ENCODE measurements around the gene ACIN1.

ACIN1 gene

DNA sequence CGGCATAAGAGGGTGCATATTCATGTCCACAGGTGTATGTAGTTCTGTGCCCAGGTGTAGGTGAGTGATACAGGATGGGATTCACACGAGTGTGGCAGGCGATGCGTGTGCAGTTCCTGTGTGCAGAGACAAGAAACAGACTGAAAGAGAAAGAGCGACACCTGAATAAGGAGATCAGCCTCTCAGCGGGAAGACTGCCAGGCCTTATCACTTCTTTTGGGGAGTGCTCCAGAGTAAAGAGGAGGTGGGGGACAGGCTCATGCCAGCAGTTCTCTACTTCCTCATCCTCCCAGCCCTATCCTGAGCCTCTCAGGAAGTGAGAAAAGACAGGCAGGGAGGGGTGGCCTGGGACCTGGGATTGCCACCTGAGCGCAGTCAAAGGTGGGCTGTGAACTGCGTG is 50.1 kb downstream of the ACIN1 start:
- Histone ChIP-seq H4K8ac (ENCODE audit: low read depth, low read length) (no peak overlapping the region), H3K4me2 (ENCODE audit: insufficient read depth, low read length, poor library complexity, severe bottlenecking) (no peak overlapping the region), H3K27me3 (ENCODE audit: control insufficient read depth in 3 of 3, insufficient read depth in 3 of 3, low read depth in 1 of 3, low read length in 3 of 3) (no peaks in the 10 kb centered on the region), H3K4me3 (ENCODE audit: low read length in 2 of 2) (no peak overlapping the region), H3K4me1 (ENCODE audit: control insufficient read depth in 2 of 2, insufficient read depth in 1 of 2, low read depth in 1 of 2, low read length in 2 of 2) (peaks cover 5 to 6% of the 10 kb centered on the region in 2 donors), H3K9me3 (replicated peaks in 1 of 2; ENCODE audit: control insufficient read depth in 2 of 2, insufficient read depth in 1 of 2, low read depth in 1 of 2, low read length in 2 of 2) (peaks cover 4 to 9% of the 10 kb centered on the region in 2 donors), H4K91ac (ENCODE audit: low read depth, low read length, poor library complexity) (no peak overlapping the region), H2BK5ac (ENCODE audit: low read length) (no peak overlapping the region), H2BK15ac (ENCODE audit: low read length) (no peak overlapping the region), H2BK120ac (ENCODE audit: low read depth, low read length) (no peak overlapping the region), H2BK12ac (ENCODE audit: low read length) (no peak overlapping the region), H3K36me3 (replicated peaks in 1 of 2; ENCODE audit: control insufficient read depth in 2 of 2, insufficient read depth in 2 of 2, low read length in 2 of 2) (peaks cover 16 to 23% of the 10 kb centered on the region in 2 donors), H3K4ac (ENCODE audit: low read length) (no peak overlapping the region), H3K9ac (ENCODE audit: low read depth, low read length, poor library complexity) (no peak overlapping the region), H3K79me1 (ENCODE audit: low read depth, low read length) (peaks cover 3% of the 10 kb centered on the region), H3K18ac (ENCODE audit: low read length) (peak overlapping the region; percentile 46), H3K14ac (ENCODE audit: low read length) (no peak overlapping the region), H3K27ac (replicated peaks; ENCODE audit: low read length) (no peak overlapping the region), H3K23ac (ENCODE audit: low read depth, low read length, poor library complexity) (no peak overlapping the region), H2AK5ac (ENCODE audit: low read depth, low read length) (peak overlapping the region; percentile 4), H2AFZ (ENCODE audit: low read length) (no peak overlapping the region)
- no peak for DNase-seq (ENCODE audit: low spot score)
- no CpG with 5 or more reads among the region's 8 CpGs for WGBS, 2 donors (ENCODE audit: extremely low coverage in 2 of 2, insufficient read length in 2 of 2, insufficient replicate concordance in 1 of 2)

GRCh38 chr14:23043754-23044153 is 51.2 kb downstream of the ACIN1 start:
- Histone ChIP-seq H2BK15ac (ENCODE audit: low read length) (no peak overlapping the region), H3K18ac (ENCODE audit: low read length) (peak overlapping the region; percentile 46), H3K79me1 (ENCODE audit: low read depth, low read length) (peaks cover 3% of the 10 kb centered on the region), H2AK5ac (ENCODE audit: low read depth, low read length) (no peak overlapping the region), H3K27ac (replicated peaks; ENCODE audit: low read length) (no peak overlapping the region), H3K9ac (ENCODE audit: low read depth, low read length, poor library complexity) (peak overlapping the region; percentile 36), H3K14ac (ENCODE audit: low read length) (peak overlapping the region; percentile 57), H3K4me2 (ENCODE audit: insufficient read depth, low read length, poor library complexity, severe bottlenecking) (no peak overlapping the region), H3K27me3 (ENCODE audit: control insufficient read depth in 3 of 3, insufficient read depth in 3 of 3, low read depth in 1 of 3, low read length in 3 of 3) (no peaks in the 10 kb centered on the region), H3K23ac (ENCODE audit: low read depth, low read length, poor library complexity) (no peak overlapping the region), H3K4ac (ENCODE audit: low read length) (no peak overlapping the region), H4K91ac (ENCODE audit: low read depth, low read length, poor library complexity) (peak overlapping the region; percentile 46), H3K4me1 (ENCODE audit: control insufficient read depth in 2 of 2, insufficient read depth in 1 of 2, low read depth in 1 of 2, low read length in 2 of 2) (peaks cover 5 to 6% of the 10 kb centered on the region in 2 donors), H2AFZ (ENCODE audit: low read length) (peak overlapping the region; percentile 90), H2BK120ac (ENCODE audit: low read depth, low read length) (no peak overlapping the region), H3K9me3 (replicated peaks in 1 of 2; ENCODE audit: control insufficient read depth in 2 of 2, insufficient read depth in 1 of 2, low read depth in 1 of 2, low read length in 2 of 2) (peaks cover 1 to 6% of the 10 kb centered on the region in 2 donors), H2BK12ac (ENCODE audit: low read length) (no peak overlapping the region), H4K8ac (ENCODE audit: low read depth, low read length) (no peak overlapping the region), H3K36me3 (replicated peaks in 1 of 2; ENCODE audit: control insufficient read depth in 2 of 2, insufficient read depth in 2 of 2, low read length in 2 of 2) (peaks cover 6 to 12% of the 10 kb centered on the region in 2 donors), H2BK5ac (ENCODE audit: low read length) (no peak overlapping the region), H3K4me3 (ENCODE audit: low read length in 2 of 2) (no peak overlapping the region)
- no CpG with 5 or more reads among the region's 3 CpGs for WGBS, 2 donors (ENCODE audit: extremely low coverage in 2 of 2, insufficient read length in 2 of 2, insufficient replicate concordance in 1 of 2)
- DNase-seq (ENCODE audit: low spot score): no peak

DNA sequence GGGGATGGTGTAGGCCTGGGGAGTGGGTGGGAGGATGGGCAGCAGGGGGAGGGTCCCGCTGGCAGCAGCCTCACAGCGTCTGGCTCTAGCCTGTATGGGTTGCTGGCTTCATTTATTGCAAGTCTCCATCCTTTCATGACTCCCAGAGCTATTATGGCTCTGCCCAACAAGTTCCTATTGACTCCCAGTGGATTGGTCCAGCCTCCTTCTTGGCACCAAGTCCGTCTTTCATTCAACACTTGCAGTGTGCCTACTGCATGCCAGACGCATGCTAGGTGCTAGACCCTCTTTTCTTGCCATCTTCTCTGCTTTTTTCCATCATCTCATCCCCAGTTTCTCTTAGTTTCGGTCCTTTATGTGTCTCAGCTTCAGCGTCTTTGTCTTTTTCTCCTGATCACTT is 51.8 kb downstream of the ACIN1 start:
- no peak overlapping the region for H3K4ac ChIP-seq (ENCODE audit: low read length)
- peaks cover 0 to 1% of the 10 kb centered on the region in 2 donors for H3K9me3 ChIP-seq (replicated peaks in 1 of 2; ENCODE audit: control insufficient read depth in 2 of 2, insufficient read depth in 1 of 2, low read depth in 1 of 2, low read length in 2 of 2)
- no peak overlapping the region for H2BK120ac ChIP-seq (ENCODE audit: low read depth, low read length)
- no peak for DNase-seq (ENCODE audit: low spot score)
- peaks cover 2% of the 10 kb centered on the region for H3K79me1 ChIP-seq (ENCODE audit: low read depth, low read length)
- peak overlapping the region; percentile 50 for H3K14ac ChIP-seq (ENCODE audit: low read length)
- no peak overlapping the region for H4K91ac ChIP-seq (ENCODE audit: low read depth, low read length, poor library complexity)
- H2BK15ac ChIP-seq (ENCODE audit: low read length): no peak overlapping the region
- peak overlapping the region; percentile 63 for H3K9ac ChIP-seq (ENCODE audit: low read depth, low read length, poor library complexity)
- no peak overlapping the region for H3K4me2 ChIP-seq (ENCODE audit: insufficient read depth, low read length, poor library complexity, severe bottlenecking)
- H3K23ac ChIP-seq (ENCODE audit: low read depth, low read length, poor library complexity): no peak overlapping the region
- peak overlapping the region; percentile 90 for H2AFZ ChIP-seq (ENCODE audit: low read length)
- H3K36me3 ChIP-seq (replicated peaks in 1 of 2; ENCODE audit: control insufficient read depth in 2 of 2, insufficient read depth in 2 of 2, low read length in 2 of 2): peaks cover 1 to 6% of the 10 kb centered on the region in 2 donors
- no peaks in the 10 kb centered on the region for H3K27me3 ChIP-seq (ENCODE audit: control insufficient read depth in 3 of 3, insufficient read depth in 3 of 3, low read depth in 1 of 3, low read length in 3 of 3)
- H2BK5ac ChIP-seq (ENCODE audit: low read length): no peak overlapping the region
- H3K4me1 ChIP-seq (ENCODE audit: control insufficient read depth in 2 of 2, insufficient read depth in 1 of 2, low read depth in 1 of 2, low read length in 2 of 2): peaks cover 5 to 6% of the 10 kb centered on the region in 2 donors
- H3K4me3 ChIP-seq (ENCODE audit: low read length in 2 of 2): no peak overlapping the region
- H2AK5ac ChIP-seq (ENCODE audit: low read depth, low read length): peak overlapping the region; percentile 94
- no peak overlapping the region for H4K8ac ChIP-seq (ENCODE audit: low read depth, low read length)
- no peak overlapping the region for H3K27ac ChIP-seq (replicated peaks; ENCODE audit: low read length)
- no CpG with 5 or more reads among the region's 6 CpGs for whole genome bisulfite sequencing, 2 donors (ENCODE audit: extremely low coverage in 2 of 2, insufficient read length in 2 of 2, insufficient replicate concordance in 1 of 2)
- H3K18ac ChIP-seq (ENCODE audit: low read length): peak overlapping the region; percentile 57
- H2BK12ac ChIP-seq (ENCODE audit: low read length): no peak overlapping the region

DNA sequence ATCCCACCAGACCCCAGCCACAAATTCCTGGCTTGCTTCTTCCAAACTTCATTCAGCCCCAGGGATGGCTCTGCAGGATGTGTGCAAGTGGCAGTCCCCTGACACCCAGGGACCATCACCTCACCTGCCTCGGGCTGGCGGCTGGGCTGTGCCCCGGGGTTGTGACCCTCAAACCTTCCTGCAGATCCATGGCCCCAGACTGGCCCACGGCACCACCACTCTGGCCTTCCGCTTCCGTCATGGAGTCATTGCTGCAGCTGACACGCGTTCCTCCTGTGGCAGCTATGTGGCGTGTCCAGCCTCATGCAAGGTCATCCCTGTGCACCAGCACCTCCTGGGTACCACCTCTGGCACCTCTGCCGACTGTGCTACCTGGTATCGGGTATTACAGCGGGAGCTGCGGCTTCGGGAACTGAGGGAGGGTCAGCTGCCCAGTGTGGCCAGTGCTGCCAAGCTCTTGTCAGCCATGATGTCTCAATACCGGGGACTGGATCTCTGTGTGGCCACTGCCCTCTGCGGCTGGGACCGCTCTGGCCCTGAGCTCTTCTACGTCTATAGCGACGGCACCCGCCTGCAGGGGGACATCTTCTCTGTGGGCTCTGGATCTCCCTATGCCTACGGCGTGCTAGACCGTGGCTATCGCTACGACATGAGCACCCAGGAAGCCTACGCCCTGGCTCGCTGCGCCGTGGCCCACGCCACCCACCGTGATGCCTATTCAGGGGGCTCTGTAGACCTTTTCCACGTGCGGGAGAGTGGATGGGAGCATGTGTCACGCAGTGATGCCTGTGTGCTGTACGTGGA is 52.6 kb downstream of the ACIN1 start, which contains the start of gene PSMB11:
PSMB11 (plus strand) TSS at position 51 of the 804 bp plus-strand sequence; CDS start at position 65, 14 bp downstream.
- no peak within 1 kb of the TSS for H3K27ac ChIP-seq (replicated peaks; ENCODE audit: low read length)
- H3K14ac ChIP-seq (ENCODE audit: low read length): peak within 1 kb of the TSS; percentile 50
- H3K36me3 ChIP-seq (replicated peaks in 1 of 2; ENCODE audit: control insufficient read depth in 2 of 2, insufficient read depth in 2 of 2, low read length in 2 of 2): peaks cover 0 to 4% of the 10 kb centered on the region in 2 donors
- WGBS, 2 donors (ENCODE audit: extremely low coverage in 2 of 2, insufficient read length in 2 of 2, insufficient replicate concordance in 1 of 2): no CpG with 5 or more reads among the region's 36 CpGs
- H3K4ac ChIP-seq (ENCODE audit: low read length): peak within 1 kb of the TSS; percentile 89
- peak within 1 kb of the TSS; percentile 73 for H3K23ac ChIP-seq (ENCODE audit: low read depth, low read length, poor library complexity)
- peaks cover 2% of the 10 kb centered on the region for H3K79me1 ChIP-seq (ENCODE audit: low read depth, low read length)
- peak within 1 kb of the TSS; percentile 67 for H2BK12ac ChIP-seq (ENCODE audit: low read length)
- H2BK15ac ChIP-seq (ENCODE audit: low read length): peak within 1 kb of the TSS; percentile 81
- peak within 1 kb of the TSS; percentile 70 for H3K18ac ChIP-seq (ENCODE audit: low read length)
- peaks cover 5 to 6% of the 10 kb centered on the region in 2 donors for H3K4me1 ChIP-seq (ENCODE audit: control insufficient read depth in 2 of 2, insufficient read depth in 1 of 2, low read depth in 1 of 2, low read length in 2 of 2)
- H4K8ac ChIP-seq (ENCODE audit: low read depth, low read length): peak within 1 kb of the TSS; percentile 17
- peaks cover 0 to 1% of the 10 kb centered on the region in 2 donors for H3K9me3 ChIP-seq (replicated peaks in 1 of 2; ENCODE audit: control insufficient read depth in 2 of 2, insufficient read depth in 1 of 2, low read depth in 1 of 2, low read length in 2 of 2)
- H3K27me3 ChIP-seq (ENCODE audit: control insufficient read depth in 3 of 3, insufficient read depth in 3 of 3, low read depth in 1 of 3, low read length in 3 of 3): no peaks in the 10 kb centered on the region
- H2AK5ac ChIP-seq (ENCODE audit: low read depth, low read length): peak within 1 kb of the TSS; percentile 94
- no peak within 1 kb of the TSS for H3K4me3 ChIP-seq (ENCODE audit: low read length in 2 of 2)
- H2AFZ ChIP-seq (ENCODE audit: low read length): peak within 1 kb of the TSS; percentile 90
- H3K9ac ChIP-seq (ENCODE audit: low read depth, low read length, poor library complexity): peak within 1 kb of the TSS; percentile 63
- H4K91ac ChIP-seq (ENCODE audit: low read depth, low read length, poor library complexity): no peak within 1 kb of the TSS
- H2BK120ac ChIP-seq (ENCODE audit: low read depth, low read length): no peak within 1 kb of the TSS
- peak within 1 kb of the TSS; percentile 10 for H2BK5ac ChIP-seq (ENCODE audit: low read length)
- no peak for DNase-seq (ENCODE audit: low spot score)
- H3K4me2 ChIP-seq (ENCODE audit: insufficient read depth, low read length, poor library complexity, severe bottlenecking): no peak within 1 kb of the TSS
